CD8-positive, alpha-beta memory T cell (primary cell): ENCODE data around the gene DDI2. TPM values are rescaled to one million over a fixed set of nuclear protein-coding genes. Genes with fewer than 3 reads are reported as not detected.

Source experiments
- CTCF ChIA-PET: fragments of 350-600 bp; sonication (Branson Sonifier 250); formaldehyde crosslinking; loops from one replicate; lab custom pipeline; 2021; ENCODE audit warnings: antibody characterized with exemption; lab: Charles Lee
- POLR2A ChIA-PET: fragments of 350-600 bp; sonication (Branson Sonifier 250); formaldehyde crosslinking; loops from one replicate; lab custom pipeline; 2021; ENCODE audit warnings: antibody characterized with exemption; lab: Charles Lee
- DNase-seq, 5 donors: peaks; one replicate each; pipeline versions ENCODE4 v3.0.0 to v3.0.0-alpha.2; 2020 to 2022; ENCODE audit warnings: mixed read lengths in 1 of 5
- H3K27ac ChIP-seq: one replicate; pipeline ENCODE4 v1.7.0; 2013; ENCODE audit warnings: low read depth, mild to moderate bottlenecking, low read length, moderate library complexity
- H3K27me3 ChIP-seq: 2 replicates; pipeline ENCODE4 v1.7.0; 2013; ENCODE audit warnings: low read length, mild to moderate bottlenecking; ENCODE audit not compliant: insufficient read depth, poor library complexity, severe bottlenecking
- H3K36me3 ChIP-seq: 2 replicates; pipeline ENCODE4 v1.7.0; 2013; ENCODE audit warnings: mild to moderate bottlenecking, low read length, moderate library complexity; ENCODE audit not compliant: insufficient read depth
- H3K4me1 ChIP-seq: 2 replicates; pipeline ENCODE4 v1.7.0; 2013; ENCODE audit warnings: mild to moderate bottlenecking, low read length, moderate library complexity; ENCODE audit not compliant: insufficient read depth
- H3K4me3 ChIP-seq: 2 replicates; pipeline ENCODE4 v1.7.0; 2013; ENCODE audit warnings: mild to moderate bottlenecking, low read length
- H3K9me3 ChIP-seq: 2 replicates; pipeline ENCODE4 v1.7.0; 2013; ENCODE audit warnings: mild to moderate bottlenecking, low read length
- H3K27ac Mint-ChIP-seq, 8 donors: one replicate each; pipeline ENCODE4 v1.8.0; 2020 to 2021; ENCODE audit warnings: mixed read lengths in 8 of 8, mild to moderate bottlenecking in 6 of 8, inconsistent platforms in 3 of 8, moderate library complexity in 3 of 8
- H3K27me3 Mint-ChIP-seq, 2 donors: one replicate each; pipeline ENCODE4 v1.8.0; 2020 to 2021; ENCODE audit warnings: mixed read lengths in 2 of 2, mild to moderate bottlenecking in 1 of 2, moderate library complexity in 1 of 2
- H3K36me3 Mint-ChIP-seq, 3 donors: one replicate each; pipeline ENCODE4 v1.8.0; 2020 to 2021; ENCODE audit warnings: mixed read lengths in 3 of 3, inconsistent platforms in 1 of 3, mild to moderate bottlenecking in 1 of 3
- H3K4me1 Mint-ChIP-seq, 3 donors: one replicate each; pipeline ENCODE4 v1.8.0; 2020 to 2021; ENCODE audit warnings: mixed read lengths in 3 of 3, inconsistent platforms in 1 of 3, mild to moderate bottlenecking in 1 of 3
- H3K4me3 Mint-ChIP-seq, 7 donors: one replicate each; pipeline ENCODE4 v1.8.0; 2020 to 2021; ENCODE audit warnings: mixed read lengths in 7 of 7, mild to moderate bottlenecking in 6 of 7, moderate library complexity in 4 of 7, inconsistent platforms in 2 of 7
- H3K9me3 Mint-ChIP-seq, 5 donors: one replicate each; pipeline ENCODE4 v1.8.0; 2020 to 2022; ENCODE audit warnings: mixed read lengths in 5 of 5, mild to moderate bottlenecking in 3 of 5, moderate library complexity in 2 of 5, inconsistent platforms in 1 of 5
- polyA plus RNA-seq: library from polyadenylated mRNA; unstranded; fragments of 300-500 nt; fragmentation: Illumina TruSeq; gene quantifications from one replicate; pipeline ENCODE4 v1.2.3, GENCODE V29; 2021
- total RNA-seq, 2 experiments: library from RNA; stranded (reverse); gene quantifications; one replicate each; pipeline ENCODE4 v1.2.3, GENCODE V29; 2021

The DDI2 gene
- total and polyA plus RNA-seq, 3 experiments from 2014 or later, result 6.1 to 50.4 (median 47.8) TPM

DNA sequence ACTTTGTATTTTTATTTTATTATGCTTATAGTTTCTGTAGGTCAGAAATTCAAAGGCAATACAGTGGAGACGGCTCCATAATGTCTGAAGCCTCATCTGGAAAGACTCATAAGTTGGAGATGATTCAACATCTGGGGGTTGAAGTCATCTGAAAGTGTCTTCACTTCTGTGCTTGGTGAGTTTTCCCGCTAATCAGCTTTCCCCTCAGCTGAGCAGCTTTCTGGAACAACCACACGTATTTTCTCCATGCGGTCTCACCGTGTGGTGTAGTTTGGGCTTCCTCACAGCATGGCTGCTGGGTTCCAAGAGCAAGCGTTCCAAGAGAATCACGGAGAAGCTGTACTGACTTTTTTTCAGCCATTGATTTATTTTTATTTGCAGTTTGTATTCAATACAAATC lies 7.6 kb upstream of the DDI2 start:
- no peak overlapping the region for H3K27ac Mint-ChIP-seq
- CTCF ChIA-PET, result no interaction called here
- Histone ChIP-seq H3K36me3 (no peaks in the 10 kb centered on the region), H3K27me3 (no peaks in the 10 kb centered on the region), H3K9me3 (no peaks in the 10 kb centered on the region), H3K4me1 (no peaks in the 10 kb centered on the region), H3K4me3 (no peak overlapping the region), H3K27ac (no peak overlapping the region)
- no peaks in the 10 kb centered on the region for H3K36me3 Mint-ChIP-seq
- POLR2A ChIA-PET, result no interaction called here
- DNase-seq, result no peak
- peaks cover 3 to 4% of the 10 kb centered on the region in 2 donors for H3K27me3 Mint-ChIP-seq
- no peaks in the 10 kb centered on the region for H3K9me3 Mint-ChIP-seq
- H3K4me1 Mint-ChIP-seq, result no peaks in the 10 kb centered on the region
- H3K4me3 Mint-ChIP-seq, result no peak overlapping the region

DNA sequence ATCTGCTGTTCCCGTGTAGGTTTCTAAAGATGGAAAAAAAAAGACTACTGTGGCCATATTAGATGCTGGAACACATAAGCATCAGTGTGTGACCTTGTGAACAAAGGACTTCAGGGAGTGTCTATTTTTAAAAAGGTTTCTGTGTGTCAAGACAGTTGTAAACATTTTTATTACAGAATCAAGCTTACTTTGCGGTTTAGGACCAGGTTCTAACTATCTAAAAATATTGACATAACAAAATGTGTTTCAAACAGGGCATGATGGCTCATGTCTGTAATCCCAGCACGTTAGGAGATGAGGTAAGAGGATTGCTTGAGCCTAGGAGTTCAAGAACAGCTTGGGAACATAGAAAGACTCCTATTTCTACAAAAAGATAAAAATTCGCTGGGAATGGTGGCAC lies 7.1 kb upstream of the DDI2 start:
- CTCF ChIA-PET, result no interaction called here

DNA sequence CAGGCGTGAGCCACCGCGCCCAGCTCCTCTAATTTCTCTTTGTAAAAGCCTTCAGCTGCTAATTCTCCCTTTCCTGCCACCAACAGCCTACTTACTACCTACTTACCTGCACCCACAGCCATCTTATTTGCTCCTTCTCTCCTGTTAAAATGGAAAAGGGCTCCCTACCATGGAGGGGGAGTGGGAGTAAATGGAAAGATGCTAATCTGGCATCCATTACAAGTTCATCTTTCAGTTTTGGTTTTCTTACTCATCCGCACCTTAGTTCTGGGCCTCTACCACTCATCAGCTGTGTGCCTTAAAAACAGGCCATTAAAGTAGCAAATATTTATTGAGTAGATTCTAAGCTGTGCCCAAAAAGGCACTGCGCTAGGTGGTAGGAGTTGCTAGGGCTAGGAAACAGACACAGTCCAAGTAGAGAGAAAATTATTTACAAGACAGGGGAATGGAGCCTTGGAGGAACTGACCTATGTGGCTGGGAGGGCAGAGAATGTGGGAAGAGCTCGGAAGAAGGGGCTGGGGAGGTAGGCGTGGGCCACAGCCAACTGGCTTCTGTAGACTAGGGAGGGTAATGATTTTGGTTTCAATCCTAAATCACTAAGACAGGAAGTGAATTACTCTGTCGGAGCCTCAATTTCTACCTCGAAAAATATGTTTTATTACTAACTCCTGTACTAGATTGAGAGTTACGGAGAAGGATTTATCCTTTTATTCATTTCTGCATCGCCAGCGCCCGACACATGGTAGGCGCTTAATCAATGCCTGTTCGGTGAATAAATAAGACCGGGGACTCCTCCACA lies 685 bp upstream of the DDI2 start:
- ChIA-PET CTCF (interaction anchor here (1.2 kb wide), 1 partner anchor 20 kb away, joined by 3 read pairs; no protein-coding TSS in a partner anchor), POLR2A (no interaction called here)
- peak overlapping the region; percentile 84 to 98 (median 92) for H3K27ac Mint-ChIP-seq
- Histone ChIP-seq H3K27ac (peak overlapping the region; percentile 66), H3K4me1 (peaks cover 39% of the 10 kb centered on the region), H3K27me3 (no peaks in the 10 kb centered on the region), H3K9me3 (no peaks in the 10 kb centered on the region), H3K36me3 (no peaks in the 10 kb centered on the region), H3K4me3 (peak overlapping the region; percentile 96)
- no peaks in the 10 kb centered on the region for H3K27me3 Mint-ChIP-seq
- peak overlapping the region; percentile 92 to 97 (median 93) for H3K4me3 Mint-ChIP-seq
- H3K36me3 Mint-ChIP-seq, result peaks cover 0 to 17% (median 2%) of the 10 kb centered on the region in 3 donors
- H3K4me1 Mint-ChIP-seq, result peaks cover 28 to 41% (median 40%) of the 10 kb centered on the region in 3 donors
- no peaks in the 10 kb centered on the region for H3K9me3 Mint-ChIP-seq
- DNase-seq, result no peak

More for the DNA sequence above, 7.1 kb upstream of the DDI2 start:
- H3K27me3 ChIP-seq, result no peaks in the 10 kb centered on the region
- DNase-seq, result no peak
- no peaks in the 10 kb centered on the region for H3K36me3 ChIP-seq
- no peaks in the 10 kb centered on the region for H3K4me1 ChIP-seq
- H3K9me3 Mint-ChIP-seq, result no peaks in the 10 kb centered on the region
- H3K27me3 Mint-ChIP-seq, result peaks cover 3 to 4% of the 10 kb centered on the region in 2 donors
- POLR2A ChIA-PET, result no interaction called here
- H3K9me3 ChIP-seq, result no peaks in the 10 kb centered on the region
- no peak overlapping the region for H3K4me3 Mint-ChIP-seq
- no peaks in the 10 kb centered on the region for H3K4me1 Mint-ChIP-seq
- no peaks in the 10 kb centered on the region for H3K36me3 Mint-ChIP-seq
- no peak overlapping the region for H3K27ac Mint-ChIP-seq
- H3K27ac ChIP-seq, result no peak overlapping the region
- no peak overlapping the region for H3K4me3 ChIP-seq

DNA sequence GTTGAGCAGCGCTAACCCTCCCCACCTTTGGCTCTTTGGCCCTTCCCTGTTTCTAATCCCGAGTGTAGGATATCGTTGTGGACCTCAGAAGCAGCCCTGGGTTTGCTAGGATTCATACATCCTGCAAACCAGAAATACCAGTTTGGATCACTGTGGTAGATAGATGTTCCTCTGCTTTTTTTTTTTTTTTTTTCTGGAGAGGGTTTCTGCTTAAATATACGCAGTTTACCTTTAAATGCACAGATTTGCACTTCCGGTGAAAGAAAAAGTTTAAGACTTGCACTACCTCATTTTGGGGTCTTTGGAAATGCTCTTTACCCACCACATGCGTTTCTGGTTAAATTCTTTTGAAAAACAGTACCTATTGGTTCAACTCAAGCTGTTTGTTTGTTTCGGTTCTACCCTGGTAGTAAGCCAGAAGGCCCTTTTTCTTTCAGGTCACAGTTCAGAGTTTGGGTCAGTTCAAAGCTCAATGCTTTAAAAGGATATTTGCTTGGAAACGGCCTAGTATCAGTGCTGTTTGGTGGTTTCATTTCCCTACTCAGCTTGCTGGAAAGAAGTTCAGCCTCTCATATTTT lies 908 bp downstream of the DDI2 start:
- ChIA-PET POLR2A (interaction anchor here (0.8 to 1.6 kb wide), 6 partner anchors 11 to 91 kb away, joined by 3 to 11 read pairs (median 5); partner anchors contain the start of genes DNAJC16 and PLEKHM2), CTCF (interaction anchor here (1.0 kb wide), 1 partner anchor 12 kb away, joined by 3 read pairs; no protein-coding TSS in a partner anchor)
- peak overlapping the region; percentile 91 for H3K27ac ChIP-seq
- no peaks in the 10 kb centered on the region for H3K9me3 ChIP-seq
- Mint-ChIP-seq H3K27ac (peak overlapping the region; percentile 84 to 95 (median 94)), H3K36me3 (peaks cover 0 to 22% (median 2%) of the 10 kb centered on the region in 3 donors), H3K4me1 (peaks cover 42 to 57% (median 56%) of the 10 kb centered on the region in 3 donors), H3K4me3 (peak overlapping the region; percentile 92 to 97 (median 93)), H3K27me3 (no peaks in the 10 kb centered on the region), H3K9me3 (no peaks in the 10 kb centered on the region)
- peaks cover 54% of the 10 kb centered on the region for H3K4me1 ChIP-seq
- peak overlapping the region; percentile 96 for H3K4me3 ChIP-seq
- H3K36me3 ChIP-seq, result no peaks in the 10 kb centered on the region
- H3K27me3 ChIP-seq, result no peaks in the 10 kb centered on the region
- DNase-seq, result peak in 2 of 5 donors; percentile 11 to 33

DNA sequence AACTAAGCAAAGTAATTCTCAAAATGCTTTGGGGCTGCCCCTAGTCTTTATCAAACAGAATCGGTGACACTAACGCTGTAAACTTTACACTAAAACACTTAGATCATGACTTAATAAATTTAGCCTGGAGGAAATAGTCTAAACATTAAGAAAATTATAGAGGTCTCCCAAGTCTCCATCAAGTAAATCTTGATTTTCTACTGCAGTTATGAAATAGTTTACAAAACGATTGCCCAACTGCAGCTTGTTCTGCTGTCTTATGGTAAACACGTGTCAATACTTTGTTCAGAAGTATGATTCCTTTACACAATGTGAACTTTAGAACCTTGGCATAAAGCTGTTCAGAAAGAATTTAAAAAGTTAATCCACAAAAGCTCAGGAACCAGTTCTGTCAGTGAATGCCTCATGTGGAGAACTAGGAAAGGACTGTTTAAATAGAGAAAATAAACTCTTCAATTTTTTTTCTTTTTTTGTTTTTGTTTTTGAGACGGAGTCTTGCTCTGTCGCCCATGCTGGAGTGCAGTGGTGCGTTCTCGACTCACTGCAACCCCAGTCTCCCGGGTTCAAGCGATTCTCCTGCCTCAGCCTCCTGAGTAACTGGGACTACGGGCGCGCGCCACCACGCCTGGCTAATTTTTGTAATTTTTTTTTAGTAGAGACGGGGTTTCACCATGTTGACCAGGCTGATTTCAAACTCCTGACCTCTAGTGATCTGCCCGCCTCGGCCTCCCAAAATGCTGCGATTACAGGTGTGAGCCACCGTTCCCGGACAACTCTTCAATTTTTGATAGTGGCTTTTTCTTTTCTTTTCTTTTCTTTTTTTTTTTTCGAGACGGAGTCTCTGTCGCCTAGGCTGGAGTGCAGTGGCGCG lies 1.6 kb downstream of the DDI2 start:
- H3K4me1 ChIP-seq, result peaks cover 54% of the 10 kb centered on the region
- Mint-ChIP-seq H3K36me3 (peaks cover 0 to 22% (median 2%) of the 10 kb centered on the region in 3 donors), H3K4me3 (peak overlapping the region; percentile 92 to 97 (median 93)), H3K9me3 (no peaks in the 10 kb centered on the region), H3K27me3 (no peaks in the 10 kb centered on the region), H3K4me1 (peaks cover 42 to 59% (median 56%) of the 10 kb centered on the region in 3 donors), H3K27ac (peak overlapping the region; percentile 76 to 95 (median 90))
- H3K9me3 ChIP-seq, result no peaks in the 10 kb centered on the region
- no peak for DNase-seq
- H3K36me3 ChIP-seq, result no peaks in the 10 kb centered on the region
- CTCF ChIA-PET, result no interaction called here
- peak overlapping the region; percentile 91 for H3K27ac ChIP-seq
- no peaks in the 10 kb centered on the region for H3K27me3 ChIP-seq
- POLR2A ChIA-PET, result interaction anchor here (0.6 to 1.6 kb wide), 4 partner anchors 16 to 70 kb away, joined by 3 to 11 read pairs (median 8); partner anchors contain the start of gene PLEKHM2
- peak overlapping the region; percentile 96 for H3K4me3 ChIP-seq

- peak overlapping the region; percentile 1 to 84 (median 63) for H3K27ac Mint-ChIP-seq
- no peaks in the 10 kb centered on the region for H3K27me3 Mint-ChIP-seq
- peak overlapping the region; percentile 13 to 92 (median 65) for H3K4me3 Mint-ChIP-seq
- H3K4me1 ChIP-seq, result peaks cover 62% of the 10 kb centered on the region
- H3K9me3 ChIP-seq, result no peaks in the 10 kb centered on the region
- peak overlapping the region; percentile 45 for H3K27ac ChIP-seq
- CTCF ChIA-PET, result interaction anchor here (0.9 to 1.0 kb wide), 2 partner anchors 17 to 27 kb away, joined by 3 read pairs; no protein-coding TSS in a partner anchor
- H3K9me3 Mint-ChIP-seq, result no peaks in the 10 kb centered on the region
- H3K36me3 Mint-ChIP-seq, result peaks cover 0 to 29% (median 2%) of the 10 kb centered on the region in 3 donors
- peaks cover 50 to 70% (median 67%) of the 10 kb centered on the region in 3 donors for H3K4me1 Mint-ChIP-seq
- DNase-seq, result peak in 1 of 5 donors; percentile 27
- H3K27me3 ChIP-seq, result no peaks in the 10 kb centered on the region
- H3K4me3 ChIP-seq, result no peak overlapping the region
- no peaks in the 10 kb centered on the region for H3K36me3 ChIP-seq
- POLR2A ChIA-PET, result interaction anchor here (1.4 kb wide), 1 partner anchor 93 kb away, joined by 5 read pairs; the partner anchor contains the start of gene DNAJC16
Measured at GRCh38 chr1:15620155-15620545, 2.9 kb downstream of the DDI2 start.

- H3K4me1 ChIP-seq, result peaks cover 62% of the 10 kb centered on the region
- H3K4me1 Mint-ChIP-seq, result peaks cover 52 to 77% (median 75%) of the 10 kb centered on the region in 3 donors
Measured at GRCh38 chr1:15620902-15621682, 3.8 kb downstream of the DDI2 start.

More at GRCh38 chr1:15620902-15621682, 3.8 kb downstream of the DDI2 start:
- H3K4me3 ChIP-seq, result no peak overlapping the region
- no peaks in the 10 kb centered on the region for H3K27me3 Mint-ChIP-seq
- no peaks in the 10 kb centered on the region for H3K36me3 ChIP-seq
- DNase-seq, result no peak
- H3K27ac Mint-ChIP-seq, result peak overlapping the region in 7 of 8 donors; percentile 9 to 84 (median 76)
- peak overlapping the region in 3 of 7 donors; percentile 15 to 69 (median 52) for H3K4me3 Mint-ChIP-seq
- H3K27me3 ChIP-seq, result no peaks in the 10 kb centered on the region
- H3K9me3 ChIP-seq, result no peaks in the 10 kb centered on the region
- POLR2A ChIA-PET, result interaction anchor here (1.4 kb wide), 1 partner anchor 94 kb away, joined by 5 read pairs; the partner anchor contains the start of gene DNAJC16
- H3K36me3 Mint-ChIP-seq, result peaks cover 0 to 32% (median 3%) of the 10 kb centered on the region in 3 donors
- no peak overlapping the region for H3K27ac ChIP-seq
- CTCF ChIA-PET, result interaction anchor here (0.9 to 1.4 kb wide), 3 partner anchors 17 to 28 kb away, joined by 3 to 5 read pairs (median 3); no protein-coding TSS in a partner anchor
- H3K9me3 Mint-ChIP-seq, result no peaks in the 10 kb centered on the region
